GM23338 (cell line): ENCODE data around the gene CHRDL2. TPM values are rescaled to one million over a fixed set of nuclear protein-coding genes. Genes with fewer than 3 reads are reported as not detected.

Experiments
- ATAC-seq: fragments of 200-7000 bp; cut with Tn5 transposase; 3 replicates; pipeline ENCODE4 v1.9.1; 2020
- DNase-seq: peaks from one replicate; pipeline ENCODE4 v3.0.0-alpha.2; 2015; ENCODE audit warnings: low spot score
- H2AFZ ChIP-seq: fragments of 200-600 bp; sonication (generic); 2 replicates; pipeline ENCODE4 v1.8.0; 2016; ENCODE audit warnings: antibody characterized with exemption, mild to moderate bottlenecking, moderate library complexity
- H3F3A ChIP-seq: fragments of 200-600 bp; sonication (generic); replicated peaks from 2 replicates; pipeline ENCODE4 v1.8.0; 2017; ENCODE audit warnings: antibody characterized with exemption, mixed run types, low read depth
- H3K27ac ChIP-seq: fragments of 200-600 bp; sonication (generic); 2 replicates; pipeline ENCODE4 v1.6.1; 2016; ENCODE audit warnings: low read depth
- H3K27me3 ChIP-seq: fragments of 200-600 bp; sonication (generic); 2 replicates; pipeline ENCODE4 v1.8.0; 2016; ENCODE audit warnings: mild to moderate bottlenecking, mixed run types, moderate library complexity; ENCODE audit not compliant: insufficient read depth
- H3K36me3 ChIP-seq: fragments of 200-600 bp; sonication (generic); 2 replicates; pipeline ENCODE4 v1.8.0; 2016; ENCODE audit warnings: mild to moderate bottlenecking; ENCODE audit not compliant: insufficient read depth
- H3K4me1 ChIP-seq: fragments of 200-600 bp; sonication (generic); 2 replicates; pipeline ENCODE4 v1.8.0; 2016; ENCODE audit warnings: mild to moderate bottlenecking, moderate library complexity; ENCODE audit not compliant: insufficient read depth
- H3K4me2 ChIP-seq: fragments of 200-600 bp; sonication (generic); 2 replicates; pipeline ENCODE4 v1.7.1; 2017; ENCODE audit warnings: mixed run types
- H3K4me3 ChIP-seq: fragments of 200-600 bp; sonication (generic); 2 replicates; pipeline ENCODE4 v1.6.1; 2016; ENCODE audit warnings: mixed run types
- H3K79me2 ChIP-seq: fragments of 200-600 bp; sonication (generic); replicated peaks from 2 replicates; pipeline ENCODE4 v1.8.0; 2017; ENCODE audit warnings: mild to moderate bottlenecking; ENCODE audit not compliant: insufficient read depth
- H3K9me2 ChIP-seq: fragments of 200-600 bp; sonication (generic); 2 replicates; pipeline ENCODE4 v1.8.0; 2017; ENCODE audit not compliant: insufficient read depth
- H4K20me1 ChIP-seq: fragments of 200-600 bp; sonication (generic); replicated peaks from 2 replicates; pipeline ENCODE4 v1.8.0; 2017; ENCODE audit warnings: mild to moderate bottlenecking; ENCODE audit not compliant: insufficient read depth
- H3K27ac Mint-ChIP-seq: 2 replicates; pipeline ENCODE4 v1.8.0; 2020; ENCODE audit warnings: inconsistent platforms, mild to moderate bottlenecking, moderate library complexity, mixed read lengths
- H3K27me3 Mint-ChIP-seq: 3 replicates; pipeline ENCODE4 v1.8.0; 2022; ENCODE audit warnings: low read depth, mild to moderate bottlenecking, moderate library complexity, mixed read lengths, inconsistent platforms; ENCODE audit not compliant: insufficient read depth, poor library complexity
- H3K36me3 Mint-ChIP-seq: 3 replicates; pipeline ENCODE4 v1.8.0; 2021; ENCODE audit warnings: low read depth, mild to moderate bottlenecking, inconsistent platforms, moderate library complexity, mixed read lengths
- H3K4me1 Mint-ChIP-seq: 3 replicates; pipeline ENCODE4 v1.8.0; 2020; ENCODE audit warnings: mild to moderate bottlenecking, inconsistent platforms, mixed read lengths
- H3K4me3 Mint-ChIP-seq: 3 replicates; pipeline ENCODE4 v1.8.0; 2021; ENCODE audit warnings: moderate library complexity, mild to moderate bottlenecking, inconsistent platforms, mixed read lengths
- H3K9me3 Mint-ChIP-seq: 3 replicates; pipeline ENCODE4 v1.8.0; 2020; ENCODE audit warnings: moderate library complexity, mild to moderate bottlenecking, inconsistent platforms, mixed read lengths
- CTCF ChIP-seq, 2 experiments: fragments of 200-600 bp in 1 of 2; sonication (generic) in 1 of 2; conservative IDR thresholded peaks; 2 replicates each; pipeline versions ENCODE4 v1.5.1 to v1.6.1; 2016 to 2017; ENCODE audit warnings: antibody characterized with exemption in 2 of 2, low read depth in 2 of 2, mild to moderate bottlenecking in 2 of 2, moderate library complexity in 1 of 2
- ETS1 ChIP-seq: IDR thresholded peaks from 2 replicates; pipeline ENCODE4 v1.6.1; 2016; ENCODE audit warnings: antibody characterized with exemption
- EZH2 ChIP-seq: fragments of 200-600 bp; sonication (generic); IDR thresholded peaks from one replicate; pipeline ENCODE4 v1.8.0; 2017; ENCODE audit warnings: antibody characterized with exemption, mild to moderate bottlenecking, low read depth; ENCODE audit not compliant: unreplicated experiment
- EZH2phosphoT487 ChIP-seq: fragments of 200-600 bp; sonication (generic); IDR thresholded peaks from one replicate; pipeline ENCODE4 v1.8.1; 2018; ENCODE audit warnings: antibody characterized with exemption; ENCODE audit not compliant: unreplicated experiment
- JUNB ChIP-seq: IDR thresholded peaks from one replicate; pipeline ENCODE4 v1.6.1; 2016; ENCODE audit warnings: antibody characterized with exemption; ENCODE audit not compliant: unreplicated experiment
- ZNF331 ChIP-seq: fragments of 250-450 bp; sonication (Bioruptor Pico); IDR thresholded peaks from 2 replicates; pipeline ENCODE4 v1.5.0; 2020; ENCODE audit warnings: low read depth, mild to moderate bottlenecking, moderate library complexity
- ZNF462 ChIP-seq: fragments of 250-450 bp; sonication (Bioruptor Pico); IDR thresholded peaks from 2 replicates; pipeline ENCODE4 v1.5.0; 2020; ENCODE audit warnings: mild to moderate bottlenecking, moderate library complexity
- polyA plus RNA-seq: library from polyadenylated mRNA; unstranded; fragments of >200 nt; fragmentation: Nextera tagmentation; extraction: Ambion mirVana; gene quantifications from 2 replicates; pipeline ENCODE4 v1.2.1, GENCODE V29; 2016
- total RNA-seq: library from RNA; depleted of rRNA; stranded (reverse); fragments of >200 nt; shearing (Covaris generic); gene quantifications from 2 replicates; pipeline ENCODE4 v1.2.3, GENCODE V29; 2014

CHRDL2 gene
- total and polyA plus RNA-seq, 2 experiments from 2014 or later: 0.21 TPM; not detected in 1

GRCh38 chr11:74729397-74729796, 1.8 kb downstream of the CHRDL2 start (continued):
- TF ChIP-seq JUNB (no peak), CTCF (conservative IDR thresholded peaks at IDR 0.05; ENCODE audit: low read depth in 2 of 2) (no peak), EZH2 (no peak), ZNF331 (CRISPR knock-in tag) (no peak)

GRCh38 chr11:74726547-74727182, 4.6 kb downstream of the CHRDL2 start:
- Histone ChIP-seq H3K79me2 (no peaks in the 10 kb centered on the region), H3K27me3 (peaks cover 42% of the 10 kb centered on the region), H3F3A (no peaks in the 10 kb centered on the region), H3K4me2 (0 out of 2 replicates have a peak overlapping the region, but pooled peaks have one; percentile 32), H2AFZ (peak overlapping the region; percentile 79; the same call in 1 of the 2 replicates), H4K20me1 (no peaks in the 10 kb centered on the region), H3K36me3 (no peaks in the 10 kb centered on the region), H3K4me1 (peaks cover 9% of the 10 kb centered on the region; the same call in 1 of the 2 replicates), H3K9me2 (0 out of 2 replicates have a peak, but pooled peaks cover 7% of the 10 kb centered on the region), H3K27ac (no peak overlapping the region), H3K4me3 (no peak overlapping the region)
- Mint-ChIP-seq H3K27ac (no peak overlapping the region), H3K27me3 (peaks cover 36% of the 10 kb centered on the region), H3K9me3 (no peaks in the 10 kb centered on the region; the same call in 2 of the 3 replicates), H3K36me3 (no peaks in the 10 kb centered on the region), H3K4me1 (peaks cover 7% of the 10 kb centered on the region; the same call in 2 of the 3 replicates), H3K4me3 (no peak overlapping the region)
- DNase-seq (peak; percentile 83), ATAC-seq (peak; percentile 87)
- TF ChIP-seq EZH2phosphoT487 (no peak), ZNF331 (CRISPR knock-in tag) (no peak), CTCF (conservative IDR thresholded peaks at IDR 0.05; ENCODE audit: low read depth in 2 of 2) (peak; percentile 71 to 95)

- H3K27me3 ChIP-seq: peaks cover 33% of the 10 kb centered on the region
- Mint-ChIP-seq H3K27ac (no peak overlapping the region), H3K36me3 (no peaks in the 10 kb centered on the region), H3K4me3 (no peak overlapping the region), H3K27me3 (peaks cover 34% of the 10 kb centered on the region), H3K4me1 (peaks cover 12% of the 10 kb centered on the region), H3K9me3 (no peaks in the 10 kb centered on the region)
- 0 out of 2 replicates have a peak, but pooled peaks cover 7% of the 10 kb centered on the region for H3K9me2 ChIP-seq
- no peak overlapping the region for H2AFZ ChIP-seq
- H3K4me3 ChIP-seq: no peak overlapping the region
- ATAC-seq (no peak), DNase-seq (no peak)
- no peaks in the 10 kb centered on the region for H3K79me2 ChIP-seq
- H3K4me1 ChIP-seq: peaks cover 11% of the 10 kb centered on the region
- H3K27ac ChIP-seq: no peak overlapping the region
- H3F3A ChIP-seq: no peaks in the 10 kb centered on the region
- H3K4me2 ChIP-seq: no peak overlapping the region
- H3K36me3 ChIP-seq: no peaks in the 10 kb centered on the region
- no peaks in the 10 kb centered on the region for H4K20me1 ChIP-seq
- TF ChIP-seq ETS1 (no peak), ZNF462 (CRISPR knock-in tag) (no peak)
Measured at GRCh38 chr11:74725701-74726100, 5.5 kb downstream of the CHRDL2 start.
